ENCODE results near the gene CAMK2B.

DNA sequence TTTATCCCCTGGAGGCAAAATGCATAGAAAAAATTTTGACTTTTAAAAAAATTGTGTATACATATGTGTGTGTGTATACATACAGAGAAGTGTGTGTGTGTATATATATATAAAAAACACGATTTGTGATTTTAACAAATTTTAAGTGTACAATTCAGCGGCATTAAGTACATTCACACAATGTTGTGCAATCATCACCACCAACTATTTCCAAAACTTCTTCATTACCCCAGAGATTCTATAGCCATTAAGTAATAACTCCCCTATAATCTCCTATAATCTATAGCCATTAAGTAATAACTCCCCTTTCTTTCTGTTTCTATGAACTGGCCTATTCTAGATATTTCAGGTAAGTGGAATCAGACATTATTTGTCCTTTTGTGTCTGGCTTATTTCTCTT, 20.7 kb upstream of the CAMK2B start:
- TF ChIP-seq CTCF (conservative IDR thresholded peaks at IDR 0.05; ENCODE audit: low read depth in 2 of 2), result no peak
- TF ChIP-seq EZH2 (IDR thresholded peaks at IDR 0.05; ENCODE audit: low read depth, unreplicated experiment), result no peak
- TF ChIP-seq EZH2phosphoT487 (IDR thresholded peaks at IDR 0.05; ENCODE audit: unreplicated experiment), result no peak

Data from GM23338 (cell line).